OCI-LY7 (cell line): ENCODE results near the gene C1orf35. TPM values are rescaled to one million over a fixed set of nuclear protein-coding genes. Genes with fewer than 3 reads are reported as not detected.
A peak's percentile ranks its signal among the peaks of the same experiment; 100 is the strongest.

ENCODE experiments used
- BruUV-seq: library from RNA; stranded (reverse); fragments of 400-500 nt; replicated peaks from 2 replicates; lab custom pipeline; 2021; lab: Mats Ljungman, UMichigan
- CTCF ChIA-PET: fragments of 300-600 bp; sonication (Branson Sonifier 250); formaldehyde crosslinking; loops from one replicate; lab custom pipeline; 2022; ENCODE audit warnings: antibody characterized with exemption; ENCODE audit not compliant: unreplicated experiment; lab: Charles Lee
- POLR2A ChIA-PET: fragments of 300-600 bp; sonication (Branson Sonifier 250); formaldehyde crosslinking; loops from one replicate; lab custom pipeline; 2022; ENCODE audit warnings: antibody characterized with exemption; lab: Charles Lee
- DNase-seq: peaks from one replicate; pipeline ENCODE4 v3.0.0-alpha.2; 2015; ENCODE audit warnings: low spot score
- H2AFZ ChIP-seq: fragments of 200-600 bp; sonication (generic), shearing (Covaris generic); 2 replicates; pipeline ENCODE4 v1.6.1; 2014; ENCODE audit warnings: mild to moderate bottlenecking, antibody characterized with exemption, low read length, moderate library complexity
- H3K27ac ChIP-seq: fragments of 200-600 bp; sonication (generic); 2 replicates; pipeline ENCODE4 v1.5.1; 2014; ENCODE audit warnings: mixed run types, low read depth, mild to moderate bottlenecking, moderate library complexity, low read length, inconsistent platforms; ENCODE audit not compliant: poor library complexity, severe bottlenecking
- H3K36me3 ChIP-seq: fragments of 200-600 bp; sonication (generic); 2 replicates; pipeline ENCODE4 v1.6.1; 2014; ENCODE audit warnings: mild to moderate bottlenecking, antibody characterized with exemption, low read length, moderate library complexity, mixed read lengths; ENCODE audit not compliant: insufficient read depth
- H3K4me1 ChIP-seq: fragments of 200-600 bp; sonication (generic); 2 replicates; pipeline ENCODE4 v1.5.1; 2014; ENCODE audit warnings: mild to moderate bottlenecking, low read length; ENCODE audit not compliant: insufficient read depth, poor library complexity, severe bottlenecking
- H3K4me2 ChIP-seq: fragments of 200-600 bp; sonication (generic); 2 replicates; pipeline ENCODE4 v1.6.1; 2014; ENCODE audit warnings: mild to moderate bottlenecking, low read length
- H3K4me3 ChIP-seq: fragments of 200-600 bp; sonication (generic); 2 replicates; pipeline ENCODE4 v1.5.1; 2014; ENCODE audit warnings: mild to moderate bottlenecking, low read depth, low read length; ENCODE audit not compliant: poor library complexity, severe bottlenecking
- H3K79me2 ChIP-seq: fragments of 200-600 bp; sonication (generic); 2 replicates; pipeline ENCODE4 v1.6.1; 2016; ENCODE audit warnings: low read depth, mild to moderate bottlenecking, low read length, moderate library complexity, mixed read lengths; ENCODE audit not compliant: insufficient read depth
- H3K9me2 ChIP-seq: fragments of 200-600 bp; sonication (generic); 2 replicates; pipeline ENCODE4 v1.6.1; 2016; ENCODE audit warnings: mild to moderate bottlenecking, low read length, mixed read lengths; ENCODE audit not compliant: insufficient read depth
- H3K9me3 ChIP-seq: fragments of 200-600 bp; sonication (generic); 2 replicates; pipeline ENCODE4 v1.6.1; 2014; ENCODE audit warnings: mild to moderate bottlenecking, mixed run types, low read length, mixed read lengths
- H4K20me1 ChIP-seq: fragments of 200-600 bp; sonication (generic); 2 replicates; pipeline ENCODE4 v1.6.1; 2014; ENCODE audit warnings: mild to moderate bottlenecking, antibody characterized with exemption, low read length, moderate library complexity, mixed read lengths; ENCODE audit not compliant: insufficient read depth
- CTCF ChIP-seq: fragments of 200-600 bp; sonication (generic); conservative IDR thresholded peaks from 2 replicates; pipeline ENCODE4 v1.5.1; 2014; ENCODE audit warnings: mild to moderate bottlenecking, antibody characterized with exemption, low read length, moderate library complexity, mixed read lengths
- EZH2phosphoT487 ChIP-seq: fragments of 200-600 bp; sonication (generic); IDR thresholded peaks from 2 replicates; pipeline ENCODE4 v1.6.1; 2018; ENCODE audit warnings: low read depth, borderline replicate concordance, mild to moderate bottlenecking, mixed run types, antibody characterized with exemption, low read length, moderate library complexity, mixed read lengths
- intact Hi-C: fragments of 100-400 bp; cut with micrococcal nuclease; formaldehyde crosslinking; loops from one replicate; pipeline ENCODE4 v1.10.0; 2022; ENCODE audit not compliant: unreplicated experiment
- total RNA-seq, 2 experiments: library from RNA; depleted of rRNA in 1 of 2; stranded (reverse); fragments of >200 nt in 1 of 2; shearing (Covaris generic) in 1 of 2; gene quantifications; 2 replicates each; pipeline ENCODE4 v1.2.3, GENCODE V29; 2014 to 2022

Gene C1orf35
- total RNA-seq, 2 experiments from 2014 or later: 30.7 to 33.3 TPM

- ChIA-PET POLR2A (interaction anchor here (0.8 to 2.3 kb wide), 4 partner anchors 15 to 328 kb away, joined by 3 to 19 read pairs (median 4); partner anchors contain the start of gene IBA57), CTCF (no interaction called here)
- Histone ChIP-seq H3K4me2 (peak overlapping the region; percentile 52), H3K9me2 (no peaks in the 10 kb centered on the region), H3K9me3 (no peaks in the 10 kb centered on the region), H3K4me3 (no peak overlapping the region), H4K20me1 (no peaks in the 10 kb centered on the region), H3K79me2 (peaks cover 17% of the 10 kb centered on the region), H2AFZ (peak overlapping the region; percentile 84; the same call in 1 of the 2 replicates), H3K27ac (peak overlapping the region; percentile 79), H3K4me1 (peaks cover 47% of the 10 kb centered on the region), H3K36me3 (peaks cover 5% of the 10 kb centered on the region; the same call in 1 of the 2 replicates)
- no TSS peak for BruUV-seq
- peak; percentile 45 for DNase-seq
- intact Hi-C loops: loop anchor here (10.0 kb wide), 2 partner anchors 138 to 268 kb away; partner anchors contain the start of gene TRIM11
- no peak for TF ChIP-seq CTCF
- TF ChIP-seq EZH2phosphoT487: no peak
Observed at GRCh38 chr1:228136901-228137300, 33.8 kb upstream of the C1orf35 start.

GRCh38 chr1:228134591-228134990 is 31.5 kb upstream of the C1orf35 start:
- no peak for DNase-seq
- ChIA-PET CTCF (no interaction called here), POLR2A (interaction anchor here (0.6 to 1.5 kb wide), 3 partner anchors 9 to 105 kb away, joined by 3 to 5 read pairs (median 4); no protein-coding TSS in a partner anchor)
- Histone ChIP-seq H3K36me3 (no peaks in the 10 kb centered on the region), H3K27ac (no peak overlapping the region), H3K9me3 (no peaks in the 10 kb centered on the region), H2AFZ (no peak overlapping the region), H3K79me2 (no peaks in the 10 kb centered on the region), H4K20me1 (no peaks in the 10 kb centered on the region), H3K4me2 (no peak overlapping the region), H3K9me2 (no peaks in the 10 kb centered on the region), H3K4me3 (no peak overlapping the region), H3K4me1 (peaks cover 40% of the 10 kb centered on the region)
- no peak for TF ChIP-seq CTCF
- no peak for TF ChIP-seq EZH2phosphoT487
- intact Hi-C loops: loop anchor here (10.0 kb wide), 2 partner anchors 140 to 270 kb away; partner anchors contain the start of gene TRIM11
- BruUV-seq: no TSS peak

- H3K27ac ChIP-seq: no peak overlapping the region
- DNase-seq: no peak
- H3K36me3 ChIP-seq: no peaks in the 10 kb centered on the region
- H3K4me1 ChIP-seq: peaks cover 12% of the 10 kb centered on the region
- H3K9me3 ChIP-seq: no peaks in the 10 kb centered on the region
- no peaks in the 10 kb centered on the region for H3K9me2 ChIP-seq
- intact Hi-C loops: loop anchor here (1.0 to 10.0 kb wide), 5 partner anchors 35 to 384 kb away; partner anchors contain the start of gene TRIM11
- no peak overlapping the region for H3K4me3 ChIP-seq
- ChIA-PET CTCF (interaction anchor here (2.1 kb wide), 1 partner anchor 35 kb away, joined by 8 read pairs; no protein-coding TSS in a partner anchor), POLR2A (interaction anchor here (1.1 to 2.3 kb wide), 2 partner anchors 22 to 35 kb away, joined by 3 to 7 read pairs; partner anchors contain the start of gene MRPL55)
- H4K20me1 ChIP-seq: no peaks in the 10 kb centered on the region
- no TSS peak for BruUV-seq
- no peak for TF ChIP-seq EZH2phosphoT487
- no peak for TF ChIP-seq CTCF
- no peak overlapping the region for H3K4me2 ChIP-seq
- no peaks in the 10 kb centered on the region for H3K79me2 ChIP-seq
- no peak overlapping the region for H2AFZ ChIP-seq
Observed at GRCh38 chr1:228131766-228132165, 28.6 kb upstream of the C1orf35 start.
